Heart left ventricle (tissue), 16 donors: ENCODE measurements around the gene TTR. TPM values are rescaled to one million over a fixed set of nuclear protein-coding genes. Genes with fewer than 3 reads are reported as not detected.

Experiments used
- ATAC-seq, 4 donors: fragments of 200-7000 bp; cut with Tn5 transposase; one replicate each; pipeline ENCODE4 v1.9.1; 2020 to 2022; ENCODE audit warnings: moderate library complexity in 4 of 4, mild to moderate bottlenecking in 3 of 4, moderate number of reproducible peaks in 1 of 4
- DNase-seq, 5 donors: peaks; one replicate each; pipeline ENCODE4 v3.0.0-alpha.2; 2020
- H3K27ac ChIP-seq, 12 donors: fragments of 200-600 bp; sonication (generic) in 4 of 12; one replicate each; pipeline versions ENCODE4 v1.5.0 to v1.8.0; 2016 to 2022; ENCODE audit warnings: mild to moderate bottlenecking in 2 of 12
- H3K27me3 ChIP-seq, 9 donors: fragments of 200-600 bp; sonication (generic) in 2 of 9; one replicate each; pipeline versions ENCODE4 v1.5.1 to v1.8.0; 2016 to 2022; ENCODE audit warnings: mild to moderate bottlenecking in 3 of 9
- H3K36me3 ChIP-seq, 9 donors: fragments of 200-600 bp; sonication (generic) in 2 of 9; one replicate each; pipeline versions ENCODE4 v1.5.0 to v1.8.0; 2018 to 2022; ENCODE audit warnings: mild to moderate bottlenecking in 2 of 9
- H3K4me1 ChIP-seq, 12 donors: fragments of 200-600 bp; sonication (generic) in 4 of 12; one replicate each; pipeline versions ENCODE4 v1.5.0 to v1.8.0; 2016 to 2022; ENCODE audit warnings: mild to moderate bottlenecking in 3 of 12
- H3K4me3 ChIP-seq, 12 donors: fragments of 200-600 bp; sonication (generic) in 4 of 12; one replicate each; pipeline versions ENCODE4 v1.5.0 to v1.8.0; 2017 to 2022; ENCODE audit warnings: mild to moderate bottlenecking in 9 of 12, moderate library complexity in 4 of 12
- H3K9me3 ChIP-seq, 12 donors: fragments of 200-600 bp; sonication (generic) in 4 of 12; one replicate each; pipeline versions ENCODE4 v1.5.0 to v1.8.0; 2016 to 2022; ENCODE audit warnings: mild to moderate bottlenecking in 1 of 12
- POLR2A ChIP-seq, 2 donors: fragments of 450-650 bp; IDR thresholded peaks; one replicate each; pipeline ENCODE4 v1.6.1; 2017; ENCODE audit warnings: antibody characterized with exemption in 2 of 2, mild to moderate bottlenecking in 2 of 2, moderate library complexity in 2 of 2
- WGBS, 4 donors: extraction: QIAGEN DNeasy Blood & Tissue Kit in 2 of 4; methylation state at CpG; one replicate each; pipeline versions ENCODE4 v1.1.5 to v1.1.7; 2013 to 2018; 5-methylcytosine and 5-hydroxymethylcytosine counted together
- intact Hi-C, 10 donors: fragments of 100-400 bp; cut with DNase I; formaldehyde crosslinking; loops; one replicate each; pipeline versions ENCODE4 v1.11.1 to v1.14.2; 2022
- polyA plus RNA-seq, 2 donors: library from polyadenylated mRNA; stranded (reverse); fragments of 200-250 nt; gene quantifications; one replicate each; pipeline ENCODE4 v1.2.3, GENCODE V29; 2013
- total RNA-seq, 9 donors: library from RNA; depleted of rRNA in 2 of 9; stranded (reverse); fragments of >200 nt in 2 of 9; fragmentation: NEBNext Ultra II Directional in 3 of 9; extraction: Animal tissue kit (Norgen Biotek cat#: 25700) in 3 of 9; gene quantifications; one replicate each; pipeline versions ENCODE4 v1.1.0 to v1.2.4, GENCODE V29; 2016 to 2023
- TF ChIP-seq, protein P1 (sequence below), 12 donors: fragments of 200-600 bp; sonication (generic) in 4 of 12; IDR thresholded peaks; one replicate each; pipeline versions ENCODE4 v1.5.0 to v1.8.0; 2018 to 2022; ENCODE audit warnings: antibody characterized with exemption in 12 of 12, mild to moderate bottlenecking in 5 of 12
- donor health status: ischemic (EF 13 %, LVEDD 7.1; RV severe dilation, severe dysfunction).
- donor health status: healthy with polysubstance abuse.
- donor health status: DM: no; HTN: yes; CAD: no.
- donor health status: DM: no; HTN: no; CAD: no.
- donor health status: ischemic (EF 25% LVEDD 6.9; RV normal size, moderate dysfunction).
- donor health status: ischemic (EF 25% LVEDD 5.7; RV mildly dilated, moderate dysfunction).
- donor health status: healthy.
- donor health status: DM: yes; HTN: yes; CAD: no.
- donor health status: ischemic (EF 35%, LVEDD 5.7; RV mildly dilated, moderate dysfunction).
- donor health status: nonischemic (EF 11% LVEDD 7.7; RV severe dilation, severe dysfunction).
- donor health status: DM: yes; HTN: yes; CAD: no.
- donor health status: PGD.
- donor health status: ischemic (EF 29% LVEDD 5.4; RV normal size, mild dysfunction).
- donor health status: nonischemic (EF 23%, LVEDD 6.1; RV moderate dilation, normal function).

Gene TTR
- total and polyA plus RNA-seq, 11 donors = 0.19 TPM; not detected in 10

DNA sequence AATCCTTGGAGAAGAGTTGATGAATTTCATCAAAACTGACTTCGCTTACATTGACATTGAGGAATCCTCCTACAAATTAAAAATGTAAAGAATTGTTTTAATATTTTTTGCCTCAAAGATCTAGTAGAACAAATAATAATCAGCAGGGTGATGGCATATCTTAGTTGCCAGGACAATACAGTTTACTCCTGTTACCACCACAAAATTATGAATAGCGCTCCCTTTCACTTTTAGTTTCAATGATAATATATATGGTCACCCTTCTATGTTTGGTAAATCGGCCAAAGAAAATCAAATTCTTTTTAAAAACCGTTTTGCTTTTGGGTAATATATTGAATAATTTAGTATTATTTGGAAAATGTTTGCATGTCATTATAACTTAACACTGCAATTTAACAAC, 53.7 kb downstream of the TTR start:
- TF ChIP-seq, protein P1, sequence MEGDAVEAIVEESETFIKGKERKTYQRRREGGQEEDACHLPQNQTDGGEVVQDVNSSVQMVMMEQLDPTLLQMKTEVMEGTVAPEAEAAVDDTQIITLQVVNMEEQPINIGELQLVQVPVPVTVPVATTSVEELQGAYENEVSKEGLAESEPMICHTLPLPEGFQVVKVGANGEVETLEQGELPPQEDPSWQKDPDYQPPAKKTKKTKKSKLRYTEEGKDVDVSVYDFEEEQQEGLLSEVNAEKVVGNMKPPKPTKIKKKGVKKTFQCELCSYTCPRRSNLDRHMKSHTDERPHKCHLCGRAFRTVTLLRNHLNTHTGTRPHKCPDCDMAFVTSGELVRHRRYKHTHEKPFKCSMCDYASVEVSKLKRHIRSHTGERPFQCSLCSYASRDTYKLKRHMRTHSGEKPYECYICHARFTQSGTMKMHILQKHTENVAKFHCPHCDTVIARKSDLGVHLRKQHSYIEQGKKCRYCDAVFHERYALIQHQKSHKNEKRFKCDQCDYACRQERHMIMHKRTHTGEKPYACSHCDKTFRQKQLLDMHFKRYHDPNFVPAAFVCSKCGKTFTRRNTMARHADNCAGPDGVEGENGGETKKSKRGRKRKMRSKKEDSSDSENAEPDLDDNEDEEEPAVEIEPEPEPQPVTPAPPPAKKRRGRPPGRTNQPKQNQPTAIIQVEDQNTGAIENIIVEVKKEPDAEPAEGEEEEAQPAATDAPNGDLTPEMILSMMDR (IDR thresholded peaks at IDR 0.05) = no peak
- no peak for TF ChIP-seq POLR2A (IDR thresholded peaks at IDR 0.05)
- H3K4me1 ChIP-seq = no peaks in the 10 kb centered on the region
- intact Hi-C loops = no loop called here

DNA sequence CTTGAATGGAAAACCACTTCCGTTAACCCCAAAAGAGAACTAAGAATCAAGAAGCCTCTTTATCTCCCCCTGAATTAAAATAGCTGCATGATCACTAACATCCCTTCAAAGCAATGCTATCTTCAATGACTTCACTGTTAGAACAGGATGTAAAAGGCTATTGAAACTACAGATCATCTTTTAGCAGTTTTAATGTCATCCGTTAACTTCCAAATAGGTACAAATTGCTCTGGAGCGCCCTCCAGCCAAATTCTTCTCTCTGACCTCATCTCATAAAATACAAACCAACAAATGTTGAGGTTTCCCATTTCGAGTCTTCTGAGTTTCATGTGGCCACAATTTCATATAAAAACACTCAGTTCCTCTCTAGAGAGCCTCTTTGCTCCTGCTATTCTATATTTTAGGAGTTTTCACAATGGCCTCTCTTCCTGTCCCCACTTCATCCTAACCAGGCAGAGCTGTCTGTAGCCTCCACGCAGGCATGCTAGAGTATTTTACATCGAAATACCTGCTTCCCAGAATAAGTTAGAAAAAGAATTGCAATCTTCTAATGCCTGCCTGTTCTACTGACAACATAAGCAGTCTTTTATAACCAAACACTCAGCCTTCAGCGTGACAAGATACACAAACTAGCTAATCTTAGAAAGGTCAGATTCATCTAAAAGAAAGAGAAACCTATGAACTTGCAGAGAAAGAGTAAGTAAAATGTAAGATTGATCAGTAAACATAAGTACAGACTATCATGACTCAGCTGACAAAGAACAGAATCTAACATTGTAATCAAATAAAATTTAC, 54.9 kb downstream of the TTR start:
- no peaks in the 10 kb centered on the region for H3K27me3 ChIP-seq
- H3K36me3 ChIP-seq = no peaks in the 10 kb centered on the region
- 81 to 84% (median 83%) methylated on average over 7 of the region's 7 CpGs for WGBS, 4 donors
- H3K4me1 ChIP-seq = no peaks in the 10 kb centered on the region
- intact Hi-C loops = no loop called here
- no peak for ATAC-seq
- no peaks in the 10 kb centered on the region for H3K9me3 ChIP-seq
- TF ChIP-seq, protein P1 (IDR thresholded peaks at IDR 0.05) = no peak
- no peak for TF ChIP-seq POLR2A (IDR thresholded peaks at IDR 0.05)
- H3K4me3 ChIP-seq = no peak overlapping the region
- no peak for DNase-seq
- no peak overlapping the region for H3K27ac ChIP-seq

More for the DNA sequence above, 53.7 kb downstream of the TTR start:
- Histone ChIP-seq H3K9me3 (no peaks in the 10 kb centered on the region), H3K36me3 (no peaks in the 10 kb centered on the region), H3K27ac (no peak overlapping the region), H3K27me3 (no peaks in the 10 kb centered on the region), H3K4me3 (no peak overlapping the region)
- ATAC-seq (no peak), DNase-seq (no peak)
- WGBS, 4 donors = 93 to 96% (median 95%) methylated on average over 4 of the region's 4 CpGs

DNA sequence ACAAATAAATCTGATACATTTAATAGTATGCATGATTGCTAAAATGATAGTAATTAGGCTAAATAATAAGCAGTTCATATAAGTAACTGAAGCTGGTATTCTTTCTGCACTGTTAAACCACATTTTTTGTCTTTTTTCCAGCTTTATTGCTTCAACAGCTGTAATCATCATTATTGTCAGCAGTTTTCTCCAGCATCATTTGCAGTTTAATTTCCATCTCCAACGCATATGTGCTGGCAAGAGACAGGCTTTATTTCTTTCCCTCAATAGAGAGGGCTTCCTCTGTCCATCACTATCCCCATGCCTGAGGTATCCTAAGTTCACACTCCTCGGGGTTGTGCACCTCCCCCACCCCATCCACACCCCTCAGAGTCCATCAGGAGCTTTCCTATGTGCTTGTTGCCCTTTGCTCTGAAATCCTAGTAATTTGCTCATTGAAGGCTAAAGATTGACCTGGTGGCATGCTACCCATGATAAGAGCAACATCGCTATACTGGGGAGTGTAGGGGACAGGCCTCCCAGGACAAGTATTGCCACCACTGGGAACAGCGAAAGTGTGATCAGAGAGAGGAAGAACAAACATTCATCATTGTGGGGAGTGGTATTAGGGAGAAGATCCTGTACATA, 55.6 kb downstream of the TTR start:
- TF ChIP-seq, protein P1 (IDR thresholded peaks at IDR 0.05) = no peak
- no peak for TF ChIP-seq POLR2A (IDR thresholded peaks at IDR 0.05)
- Histone ChIP-seq H3K9me3 (no peaks in the 10 kb centered on the region), H3K4me3 (no peak overlapping the region), H3K27ac (no peak overlapping the region), H3K27me3 (no peaks in the 10 kb centered on the region), H3K4me1 (no peaks in the 10 kb centered on the region), H3K36me3 (no peaks in the 10 kb centered on the region)
- intact Hi-C loops = no loop called here
- WGBS, 4 donors = 66 to 74% (median 68%) methylated on average over 4 of the region's 4 CpGs
- no peak for ATAC-seq
- DNase-seq = no peak

Other genes starting within 250 kb of the TTR start
- gene DSG4, start 215.1 kb upstream of the TTR start, total RNA-seq = not detected
- gene DSG4, start 215.1 kb upstream of the TTR start, polyA plus RNA-seq = not detected
- under 1 TPM in 1 of 9 donors, not detected in 8; 0.07 TPM for gene DSG3, start 144.1 kb upstream of the TTR start, total RNA-seq
- under 1 TPM in 1 of 2 donors, not detected in 1; 0.01 TPM for gene DSG3, start 144.1 kb upstream of the TTR start, polyA plus RNA-seq
- gene DSG2, start 93.7 kb upstream of the TTR start, total RNA-seq = 10 to 100 TPM; 36.0 to 54.4 (median 41.4) TPM
- gene DSG2, start 93.7 kb upstream of the TTR start, polyA plus RNA-seq = 10 to 100 TPM; 10.1 to 21.9 TPM
- gene B4GALT6, start 92.7 kb downstream of the TTR start, total RNA-seq = 10 to 100 TPM in 2 of 9 donors, 1 to 10 TPM in 7; 3.3 to 11.9 (median 7.0) TPM
- gene B4GALT6, start 92.7 kb downstream of the TTR start, polyA plus RNA-seq = 1 to 10 TPM; 1.3 to 1.7 TPM
- not detected for gene SLC25A52, start 169.0 kb downstream of the TTR start, total RNA-seq
- not detected for gene SLC25A52, start 169.0 kb downstream of the TTR start, polyA plus RNA-seq